HG02763 (cell line): ENCODE results near the gene PLXNA4.

Experiments used
- ATAC-seq: cut with Tn5 transposase; IDR thresholded peaks from one replicate; pipeline ENCODE4 v1.9.1; 2021; ENCODE audit warnings: mild to moderate bottlenecking, moderate library complexity; ENCODE audit not compliant: unreplicated experiment

The PLXNA4 gene

DNA sequence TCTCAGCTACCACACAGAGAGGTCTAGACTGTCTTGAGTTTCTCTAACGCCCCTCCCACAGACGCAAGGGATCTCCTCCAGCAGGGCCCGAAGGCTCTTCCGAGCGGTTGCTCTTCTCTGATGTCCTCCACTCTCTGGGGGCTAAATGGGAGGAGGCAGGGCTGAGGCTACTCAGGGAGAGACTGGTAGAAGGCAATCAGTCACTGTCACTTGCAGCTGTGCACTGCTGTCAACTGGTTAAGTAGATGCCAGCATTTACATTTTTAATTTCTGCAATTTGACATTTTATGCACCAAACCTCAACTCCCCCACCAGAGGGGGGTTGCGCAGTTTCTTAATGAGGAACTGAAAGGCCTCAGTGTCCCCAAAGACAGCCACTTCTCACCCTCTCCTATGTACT, 442.8 kb downstream of the PLXNA4 start:
- ATAC-seq = no peak

DNA sequence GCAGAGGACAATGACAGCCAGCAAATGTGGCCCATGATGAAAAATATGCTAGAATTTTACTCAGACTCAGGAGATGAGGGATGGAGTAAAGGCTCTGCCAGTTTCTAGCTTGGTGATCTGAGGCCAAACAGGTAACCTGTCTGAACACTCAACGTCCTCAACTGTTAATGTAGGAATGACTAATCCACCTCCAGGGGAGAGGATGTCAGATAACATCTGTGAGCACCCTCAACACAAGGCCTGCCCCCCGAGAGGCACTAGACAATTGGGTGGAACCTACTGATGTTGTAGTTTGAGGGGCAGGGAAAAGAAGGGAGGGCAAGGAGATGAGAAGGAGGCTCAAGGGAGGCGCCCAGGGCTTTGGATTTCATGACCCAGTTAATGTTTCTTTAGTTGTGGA, 445.1 kb downstream of the PLXNA4 start:
- ATAC-seq = no peak

DNA sequence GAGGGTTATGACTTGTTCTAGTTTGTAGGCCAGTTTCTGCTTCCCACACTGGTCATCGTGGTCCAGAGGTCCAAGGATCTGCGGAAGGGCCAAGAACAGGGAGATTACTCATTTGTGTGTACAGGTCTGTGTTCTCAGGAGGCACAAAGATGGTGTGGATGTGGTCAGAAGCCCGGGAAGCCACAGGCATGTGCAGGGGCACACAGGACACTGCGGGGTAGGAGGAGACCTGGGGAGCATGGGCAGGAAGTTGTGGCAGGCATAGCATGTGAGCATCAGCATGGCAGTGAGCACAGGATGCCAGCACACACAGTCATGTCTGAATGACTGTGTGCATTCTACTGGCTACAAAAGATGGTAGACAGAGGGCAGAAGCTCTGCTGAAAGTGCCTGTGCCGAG, 445.8 kb downstream of the PLXNA4 start:
- ATAC-seq = no peak

DNA sequence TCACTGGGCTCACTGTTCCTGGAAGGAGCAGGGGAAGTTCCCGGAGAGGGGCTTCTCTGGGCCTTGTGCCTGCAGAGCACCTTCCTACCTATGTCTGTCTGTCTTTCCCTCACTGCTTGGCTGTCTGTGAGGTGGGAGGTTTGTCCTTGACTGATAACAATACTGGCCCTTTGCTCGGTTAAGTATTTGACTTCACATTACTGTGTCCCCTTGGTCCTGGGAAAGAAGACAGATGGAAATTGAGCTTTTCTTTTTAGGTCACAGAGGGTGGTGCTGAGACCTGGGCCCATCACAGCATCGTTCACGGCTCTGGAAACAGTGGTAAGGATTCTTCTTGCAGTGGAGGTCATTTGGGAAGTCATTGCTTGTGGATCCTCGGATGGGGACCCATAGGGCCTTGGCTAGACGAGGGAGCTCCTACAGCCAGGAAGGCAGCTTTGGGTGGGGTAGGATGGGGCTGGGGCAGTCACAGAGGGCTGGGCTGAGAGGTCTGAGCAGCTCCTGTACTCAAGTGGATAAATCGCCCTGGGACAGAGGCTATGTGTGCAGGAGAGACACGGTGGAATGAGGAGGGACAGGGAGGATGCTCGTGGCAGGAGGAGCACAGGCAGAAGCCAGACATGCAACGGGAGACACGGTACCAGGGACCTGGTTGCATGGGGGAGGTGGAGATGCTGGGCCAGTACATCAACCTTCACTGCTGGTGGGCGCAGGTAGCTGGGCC, 450.2 kb downstream of the PLXNA4 start:
- no peak for ATAC-seq

DNA sequence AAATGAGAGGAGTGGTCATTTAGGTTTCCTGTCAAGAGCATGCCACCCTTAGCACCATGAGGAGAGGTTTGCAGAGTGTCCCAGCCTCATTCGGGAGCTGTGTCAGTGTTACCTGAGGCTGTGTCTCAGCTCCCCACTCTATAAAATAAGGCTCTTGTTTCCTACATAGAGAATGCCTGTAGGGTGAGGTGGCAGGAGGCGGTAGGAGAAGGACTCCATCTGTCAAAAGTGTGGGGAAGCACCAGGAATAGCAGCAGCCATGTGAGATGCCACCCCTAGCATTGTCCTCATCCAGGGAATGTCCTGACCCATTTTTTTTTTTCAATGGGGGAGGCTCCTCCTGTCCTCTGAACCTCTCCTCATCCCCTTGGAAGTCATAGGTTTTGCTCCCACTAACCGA, 451.2 kb downstream of the PLXNA4 start:
- ATAC-seq = no peak

DNA sequence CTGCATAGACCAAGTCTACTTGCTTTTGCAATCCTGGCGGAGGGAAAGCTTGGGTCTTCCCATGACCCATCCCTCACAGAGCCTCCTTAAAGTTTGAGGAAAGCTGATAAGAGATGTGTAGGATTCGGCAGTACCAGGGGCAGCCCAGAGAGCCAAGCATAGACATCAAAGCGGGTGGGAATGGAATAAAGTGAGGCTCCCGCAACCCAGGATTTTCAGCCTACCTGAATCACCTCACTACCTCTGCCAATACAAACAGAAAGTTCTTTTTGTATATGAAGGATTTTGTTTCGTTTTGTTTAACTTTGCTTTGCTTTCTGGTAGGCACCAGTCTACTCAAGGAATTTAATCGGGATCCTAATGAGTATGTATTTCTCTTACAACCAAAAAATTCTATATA, 451.7 kb downstream of the PLXNA4 start:
- ATAC-seq = no peak

DNA sequence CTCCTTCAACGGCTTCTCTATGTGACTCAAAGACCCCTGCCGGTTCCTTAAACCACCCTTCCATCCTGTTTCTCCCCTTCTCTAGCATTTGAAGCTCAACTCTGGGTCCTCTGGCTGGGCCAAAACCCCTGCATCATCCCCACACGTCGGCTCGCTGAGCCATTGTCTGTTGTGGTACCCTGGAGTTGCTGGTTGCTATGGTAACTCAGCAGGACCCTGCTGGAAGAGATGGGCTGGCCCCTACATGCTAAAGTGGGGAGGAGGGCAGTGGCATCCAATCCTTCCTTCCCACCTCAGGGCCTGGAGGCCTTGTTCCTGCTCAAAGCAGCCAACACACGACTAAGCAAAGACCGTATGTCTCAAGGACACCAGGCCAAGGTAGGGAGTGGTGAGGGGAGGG, 452.5 kb downstream of the PLXNA4 start:
- no peak for ATAC-seq

DNA sequence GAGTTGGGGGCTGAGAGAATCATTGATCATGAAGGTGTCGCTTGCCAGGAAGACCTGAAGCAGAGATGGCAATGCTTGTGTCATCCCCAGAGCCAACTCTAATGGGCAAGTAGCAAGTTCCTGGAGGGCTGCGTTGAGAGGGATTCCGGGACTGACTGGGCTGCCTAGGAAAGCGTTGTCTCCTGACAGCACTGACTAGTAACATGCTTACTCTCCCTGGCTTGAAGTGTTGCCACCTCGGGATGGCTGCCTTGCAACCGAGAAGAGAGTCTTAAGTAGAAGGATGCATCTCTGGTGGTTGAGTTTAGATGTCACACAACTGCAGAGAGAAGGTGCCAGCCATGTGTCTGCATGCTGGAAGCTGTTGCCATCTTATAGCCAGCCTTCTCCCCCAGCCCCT, 453.4 kb downstream of the PLXNA4 start:
- no peak for ATAC-seq

DNA sequence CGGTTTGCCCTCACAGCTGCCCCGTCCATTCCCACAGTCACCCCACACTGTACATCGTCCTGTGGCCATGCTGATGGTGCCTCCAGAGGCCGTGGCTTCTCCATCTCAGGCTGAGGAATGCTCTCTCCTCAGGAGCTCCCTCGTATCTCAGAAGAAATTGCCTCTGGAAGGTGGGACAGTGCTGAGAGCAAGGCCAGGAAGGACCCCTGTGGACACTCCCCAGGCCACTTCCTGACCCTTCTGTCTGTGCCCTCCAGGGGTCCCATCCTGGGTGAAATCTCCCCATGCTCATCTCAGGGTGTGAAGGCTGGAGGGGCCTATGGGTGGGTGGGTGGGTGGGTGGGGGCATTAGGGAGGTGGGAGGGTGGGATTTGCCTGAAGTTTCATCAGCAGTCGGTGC, 454.3 kb downstream of the PLXNA4 start:
- ATAC-seq = no peak

DNA sequence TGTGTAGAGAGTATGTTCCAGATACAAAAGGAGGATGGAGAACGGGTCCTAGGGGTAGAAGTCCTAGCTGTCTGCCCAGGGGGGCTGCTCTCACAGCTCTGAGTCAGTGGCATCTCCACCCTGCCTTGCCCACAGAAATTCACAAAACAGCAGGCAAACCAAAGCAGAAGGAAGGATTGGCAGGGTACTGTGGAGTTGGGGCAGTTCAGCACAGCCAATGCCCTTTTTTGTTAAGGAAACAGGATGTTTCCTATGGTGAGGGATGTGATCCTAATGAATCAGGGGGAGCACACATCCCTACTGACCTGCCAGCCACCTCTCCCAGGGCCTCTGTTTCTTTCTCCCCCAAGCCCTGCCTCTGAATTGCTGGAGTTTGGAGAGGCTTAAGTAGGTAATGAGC, 457.6 kb downstream of the PLXNA4 start:
- ATAC-seq = no peak

DNA sequence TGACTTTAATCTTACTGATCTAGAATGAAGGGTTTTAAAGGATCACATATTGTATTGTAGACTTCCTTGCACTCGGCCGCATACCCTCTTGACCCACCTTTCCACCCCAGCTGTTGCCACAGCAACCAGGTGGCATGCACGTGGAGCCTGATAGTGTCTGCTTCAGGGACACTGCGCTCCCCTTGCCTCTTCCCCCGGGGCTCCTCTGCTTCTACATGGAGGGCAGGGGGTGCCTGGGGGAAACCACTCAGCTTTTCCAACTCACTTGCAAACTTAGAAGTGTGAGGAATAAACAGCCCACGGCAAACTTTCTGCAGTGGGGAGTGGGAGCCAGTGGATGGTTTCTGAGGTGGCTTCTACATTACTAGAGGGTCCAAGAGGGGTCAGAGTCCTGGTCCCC, 458.6 kb downstream of the PLXNA4 start:
- ATAC-seq = no peak

DNA sequence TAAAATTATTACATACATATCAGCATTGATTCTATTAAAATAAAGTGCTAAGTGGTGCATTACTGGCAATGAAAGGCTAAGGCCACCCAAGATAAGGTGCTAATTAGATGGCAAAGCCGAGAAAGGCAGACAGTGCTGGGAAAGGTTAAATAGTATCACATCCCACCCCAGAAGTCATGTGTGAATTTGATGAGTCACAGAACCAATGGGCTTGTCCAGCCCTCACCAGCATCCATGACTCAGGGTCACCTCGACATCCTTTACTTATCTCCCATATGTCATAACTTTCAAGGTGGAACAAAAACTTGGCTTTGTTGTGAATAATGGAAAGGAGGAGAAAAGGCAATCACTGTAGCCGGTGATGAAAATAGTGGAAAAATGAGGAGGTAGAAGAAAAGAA, 459.1 kb downstream of the PLXNA4 start:
- no peak for ATAC-seq

DNA sequence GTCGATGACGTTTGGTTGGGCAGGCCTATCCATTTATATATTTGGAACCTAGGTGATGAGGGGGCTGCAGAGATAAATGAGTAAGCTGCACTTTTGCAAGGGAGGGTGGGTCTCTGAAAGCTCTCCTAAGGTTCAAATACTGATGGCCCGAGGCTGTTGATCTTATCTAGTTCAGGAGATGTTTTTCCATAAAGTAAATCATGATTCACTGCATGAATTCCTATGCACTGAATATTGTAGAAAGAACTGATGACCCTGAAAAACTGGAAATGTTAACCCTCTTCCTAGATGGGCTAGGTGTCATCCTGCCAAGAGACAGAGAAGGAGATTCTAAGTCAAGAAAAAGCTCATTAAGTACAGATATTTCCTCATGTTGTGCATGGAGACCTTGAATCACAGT, 459.9 kb downstream of the PLXNA4 start:
- ATAC-seq = no peak

DNA sequence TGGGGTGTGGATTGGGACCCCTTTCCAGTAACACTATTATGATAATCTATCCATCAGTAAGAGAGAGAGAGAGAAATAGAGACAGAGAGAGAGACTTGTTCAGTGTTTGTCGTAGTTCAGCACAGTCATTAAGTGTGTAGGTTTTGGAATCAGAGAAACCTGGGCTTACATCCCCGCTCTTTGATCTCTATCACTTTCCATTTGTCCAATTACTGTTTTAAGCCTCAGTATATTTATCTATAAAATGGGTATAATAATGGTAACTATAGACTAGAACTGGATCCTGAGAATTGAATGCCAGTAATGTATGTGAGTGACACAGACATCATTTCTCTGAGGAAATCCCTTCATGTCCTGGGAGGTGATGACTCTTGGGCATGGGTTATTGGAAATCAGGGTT, 460.5 kb downstream of the PLXNA4 start:
- ATAC-seq = no peak

DNA sequence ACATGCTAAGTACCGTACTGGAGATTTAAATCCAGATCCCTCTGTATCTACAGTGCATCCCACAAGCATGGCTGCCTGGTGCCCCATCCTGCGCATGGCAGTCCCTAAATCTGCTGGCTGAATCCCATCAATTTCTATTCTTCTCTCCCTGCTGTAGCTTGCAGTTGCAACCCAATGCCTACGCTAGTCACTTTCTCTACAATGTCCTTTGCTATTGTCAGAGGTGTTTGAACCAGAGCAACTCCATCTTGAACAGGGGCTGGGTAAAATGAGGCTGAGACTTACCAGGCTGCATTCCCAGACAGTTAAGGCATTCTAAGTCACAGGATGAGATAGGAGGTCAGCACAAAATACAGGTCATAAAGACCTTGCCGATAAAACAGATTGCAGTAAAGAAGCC, 461.2 kb downstream of the PLXNA4 start:
- no peak for ATAC-seq

DNA sequence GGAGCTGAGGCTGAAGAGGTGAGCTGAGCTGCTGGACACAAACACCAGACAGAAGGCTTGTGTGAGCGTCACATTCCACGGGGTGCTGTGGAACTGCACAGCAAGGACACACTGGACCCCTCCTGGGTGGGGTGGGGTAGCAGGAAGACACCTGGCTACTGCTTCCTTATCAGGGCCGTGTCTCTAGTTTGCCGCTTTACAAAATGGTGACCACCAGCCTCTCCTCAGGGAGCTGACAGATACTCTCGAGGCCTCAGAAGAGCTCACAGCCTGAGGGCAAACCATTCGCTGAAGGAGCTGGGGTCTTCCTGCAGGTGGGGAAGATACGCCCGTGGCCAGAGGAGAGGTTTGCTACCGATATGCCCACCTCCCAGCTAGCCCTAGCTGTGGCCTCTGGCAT, 461.9 kb downstream of the PLXNA4 start:
- no peak for ATAC-seq

DNA sequence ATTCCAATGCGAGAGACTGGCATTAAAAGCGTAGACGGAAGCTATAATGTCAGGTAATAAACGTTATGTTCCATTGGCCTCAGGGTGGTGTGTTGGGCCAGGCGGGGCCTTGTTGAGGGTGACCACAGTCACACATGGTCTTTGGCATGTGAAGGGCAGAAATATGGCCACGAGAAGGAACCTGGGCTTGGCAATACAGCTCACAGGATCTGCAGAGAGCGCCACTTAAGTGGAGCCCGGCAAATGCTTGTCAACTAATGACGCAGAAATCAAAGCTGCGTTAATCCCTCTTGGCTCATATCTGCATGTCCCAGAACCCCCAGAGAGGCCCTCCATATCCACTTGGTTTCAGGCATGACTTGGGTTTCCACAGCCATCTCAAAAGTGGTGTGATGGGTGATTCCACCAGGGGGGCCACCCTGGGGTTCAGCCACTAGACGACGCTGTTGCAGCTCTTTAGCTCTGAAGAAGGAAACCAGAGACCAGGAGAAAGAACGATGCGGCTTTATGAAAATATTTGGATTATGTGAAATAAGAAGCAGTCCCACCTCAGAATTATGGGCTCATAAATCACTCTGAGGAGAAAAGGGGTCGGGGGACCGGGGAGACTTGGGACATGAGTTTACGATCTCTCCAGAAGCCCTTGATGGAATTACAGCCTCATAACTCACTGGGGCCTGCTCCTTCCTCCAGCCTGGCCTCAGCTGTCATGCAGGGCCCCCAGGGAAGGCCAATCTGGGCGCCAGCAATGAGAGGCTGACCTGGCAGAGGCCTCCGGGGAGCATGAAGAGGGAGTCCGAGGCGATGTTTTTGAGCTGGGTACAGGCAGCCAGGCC, 462.5 kb downstream of the PLXNA4 start:
- ATAC-seq = no peak

DNA sequence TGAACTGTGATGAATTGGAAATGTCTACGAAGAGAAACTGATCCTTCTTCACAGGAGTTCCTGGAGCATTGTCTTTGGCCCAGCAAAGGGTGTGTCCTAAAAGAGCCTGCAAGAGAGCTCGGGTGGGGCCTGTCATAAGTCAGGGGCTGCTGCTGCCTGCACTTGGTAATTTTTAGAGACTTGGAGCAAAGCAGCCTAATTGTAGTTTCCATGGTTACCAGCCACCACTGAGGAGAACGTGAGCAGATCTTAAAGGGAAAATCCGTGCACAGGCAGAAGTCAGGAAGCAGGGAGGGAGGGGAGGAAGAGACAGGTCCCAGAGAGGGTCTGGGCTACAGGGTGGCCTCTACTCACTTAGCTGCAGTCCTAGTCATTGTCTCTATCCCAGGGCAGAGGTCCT, 463.6 kb downstream of the PLXNA4 start:
- ATAC-seq = no peak

DNA sequence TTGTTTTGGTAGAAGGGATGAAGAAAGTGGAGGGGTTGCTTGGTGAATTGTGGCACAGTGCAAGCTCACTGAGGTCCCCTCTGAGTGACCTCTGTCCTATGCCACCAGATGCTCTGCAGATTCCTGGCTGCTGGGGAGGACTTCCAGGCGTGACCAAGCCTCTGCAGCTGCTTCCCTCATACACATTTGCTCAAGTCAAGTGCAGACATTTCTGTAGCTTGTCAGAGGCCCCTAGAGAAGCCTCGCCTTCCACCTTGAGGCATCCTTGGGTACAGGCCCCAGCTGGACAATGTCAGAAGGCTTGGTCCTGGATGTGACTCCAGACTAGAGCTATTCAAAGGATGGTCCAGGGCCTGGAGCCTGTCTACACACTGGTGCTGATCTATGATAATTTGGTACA, 464.2 kb downstream of the PLXNA4 start:
- ATAC-seq = no peak

DNA sequence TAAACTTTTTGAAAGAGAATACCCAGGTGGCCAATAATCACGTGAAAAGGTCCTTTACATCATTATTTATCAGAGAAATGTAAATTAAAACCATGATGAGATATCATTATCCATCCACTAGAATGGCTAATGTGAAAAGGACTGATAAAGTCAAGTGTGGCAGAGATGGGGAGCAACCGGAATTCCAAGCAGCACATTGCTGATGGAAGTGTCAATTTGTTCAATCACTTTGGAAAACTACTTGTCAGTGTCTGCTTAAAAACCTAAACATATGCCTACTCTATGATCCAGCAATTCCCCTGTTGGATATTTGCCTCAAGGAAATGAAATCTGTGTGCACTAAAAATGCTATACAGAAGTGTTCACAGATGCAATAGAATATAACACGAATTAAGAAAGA, 465.6 kb downstream of the PLXNA4 start:
- no peak for ATAC-seq

DNA sequence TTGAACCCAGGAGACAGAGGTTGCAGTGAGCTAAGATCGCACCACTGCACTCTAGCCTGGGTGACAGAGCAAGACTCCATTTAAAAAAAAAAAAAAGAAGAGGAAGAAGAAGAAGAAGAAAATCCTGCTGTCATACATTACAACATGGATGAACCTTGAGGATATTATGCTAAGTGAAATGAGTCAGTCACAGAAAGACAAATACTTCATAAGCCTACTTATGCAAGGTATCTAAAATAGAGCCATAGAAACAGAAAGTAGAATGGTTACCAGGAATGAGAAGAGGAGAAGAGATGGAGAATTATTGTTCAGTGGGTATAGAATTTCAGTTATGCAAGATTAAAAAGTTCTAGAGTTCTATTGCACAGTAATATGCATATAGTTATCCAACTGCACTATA, 466.5 kb downstream of the PLXNA4 start:
- no peak for ATAC-seq

DNA sequence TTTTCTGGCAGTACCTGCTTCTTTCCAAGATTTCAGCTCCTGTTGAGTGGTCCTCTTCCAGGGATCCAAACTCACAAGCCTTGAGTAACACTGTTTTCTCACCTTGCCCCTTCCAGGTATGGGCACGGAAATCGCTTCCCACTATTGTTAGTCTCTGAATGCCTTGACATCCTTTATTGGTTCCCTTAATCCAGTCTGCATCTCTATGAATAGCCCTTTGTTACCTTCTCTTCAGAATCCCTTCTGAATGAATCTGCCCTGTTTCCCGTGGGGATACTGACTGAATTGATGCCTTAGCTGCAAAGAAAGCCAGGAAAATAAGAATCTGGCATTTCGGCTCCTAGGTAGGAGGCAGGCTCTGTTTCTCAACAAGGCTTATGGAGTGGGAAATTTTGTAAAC, 467.7 kb downstream of the PLXNA4 start:
- ATAC-seq = no peak

DNA sequence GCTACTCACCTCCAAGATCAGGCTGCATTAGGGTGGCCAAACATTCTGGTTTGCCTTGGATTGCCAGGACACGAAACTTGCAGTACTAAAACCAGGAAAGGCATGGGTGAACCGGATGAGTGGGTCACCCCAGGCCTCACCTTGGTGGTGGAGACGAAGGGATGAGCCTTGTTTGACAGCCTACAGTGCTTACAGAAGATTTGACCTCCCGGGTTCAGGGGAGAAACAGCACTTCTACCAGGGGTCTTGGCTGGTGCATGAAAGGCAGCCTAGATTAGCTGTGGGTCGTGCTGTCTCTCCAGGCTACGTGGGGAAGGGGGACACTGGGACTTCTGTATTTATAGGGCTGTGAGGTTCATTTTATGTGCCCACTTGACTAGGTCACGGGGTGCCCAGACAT, 469.8 kb downstream of the PLXNA4 start:
- no peak for ATAC-seq
